Activated CD8-positive, alpha-beta memory T cell treated with anti-CD3 and anti-CD28 coated beads, Interleukin-2, amount 50 U/mL, for 24 hours (primary cell): Measurements from ENCODE around the gene AKAP3.
A peak's percentile ranks its signal among the peaks of the same experiment; 100 is the strongest.

Experiments
- DNase-seq: peaks from one replicate; pipeline ENCODE4 v3.0.0-alpha.2; 2020; ENCODE audit errors: extremely low read depth

The AKAP3 gene

GRCh38 chr12:4648501-4649357 lies at the start of gene AKAP3, which contains the start of gene NDUFA9:
TSS of gene AKAP3 (minus strand) at chr12:4649051. CDS start at chr12:4638196, 10,855 bp downstream.
TSS of gene NDUFA9 (plus strand) at chr12:4649114. CDS start at chr12:4649127, 13 bp downstream.
- DNase-seq = peak; percentile 58

- no peak for DNase-seq
Measured at GRCh38 chr12:4690760-4691159, 41.9 kb upstream of the AKAP3 start.

- no peak for DNase-seq
Measured at GRCh38 chr12:4685317-4685716, 36.5 kb upstream of the AKAP3 start.

- DNase-seq = no peak
Measured at GRCh38 chr12:4681732-4682131, 32.9 kb upstream of the AKAP3 start.

- DNase-seq = no peak
Measured at GRCh38 chr12:4679711-4680110, 30.9 kb upstream of the AKAP3 start.

GRCh38 chr12:4665236-4665635 lies 16.4 kb upstream of the AKAP3 start:
- DNase-seq = no peak

- DNase-seq = no peak
Measured at GRCh38 chr12:4663971-4664505, 15.2 kb upstream of the AKAP3 start.

GRCh38 chr12:4653691-4654090 lies 4.8 kb upstream of the AKAP3 start:
- DNase-seq = no peak

- DNase-seq = no peak
Measured at GRCh38 chr12:4653257-4653656, 4.4 kb upstream of the AKAP3 start.

GRCh38 chr12:4649358-4649661 lies 459 bp upstream of the AKAP3 start:
- no peak for DNase-seq

- no peak for DNase-seq
Measured at GRCh38 chr12:4648104-4648500, 749 bp downstream of the AKAP3 start.

GRCh38 chr12:4645023-4645422 lies 3.8 kb downstream of the AKAP3 start:
- DNase-seq = no peak

- no peak for DNase-seq
Measured at GRCh38 chr12:4643747-4644146, 5.1 kb downstream of the AKAP3 start.

- DNase-seq = no peak
Measured at GRCh38 chr12:4630262-4630661, 18.6 kb downstream of the AKAP3 start.

- no peak for DNase-seq
Measured at GRCh38 chr12:4628406-4628805, 20.4 kb downstream of the AKAP3 start.

- DNase-seq = no peak
Measured at GRCh38 chr12:4626543-4626942, 22.3 kb downstream of the AKAP3 start.

- DNase-seq = no peak
Measured at GRCh38 chr12:4621511-4621910, 27.3 kb downstream of the AKAP3 start.

- DNase-seq = no peak
Measured at GRCh38 chr12:4615667-4616066, 33.2 kb downstream of the AKAP3 start.

- no peak for DNase-seq
Measured at GRCh38 chr12:4610481-4610880, 38.4 kb downstream of the AKAP3 start.

- DNase-seq = no peak
Measured at GRCh38 chr12:4609071-4609470, 39.8 kb downstream of the AKAP3 start.

- no peak for DNase-seq
Measured at GRCh38 chr12:4607056-4607455, 41.8 kb downstream of the AKAP3 start.

GRCh38 chr12:4604684-4605193 lies 44.1 kb downstream of the AKAP3 start:
- DNase-seq = peak; percentile 57

- no peak for DNase-seq
Measured at GRCh38 chr12:4603946-4604345, 44.9 kb downstream of the AKAP3 start.
